HG02798 (cell line): ENCODE measurements around the gene IGSF23.
"Not testable (repeated sequence)": the region's sequence is repeated elsewhere in the genome, so short reads cannot be mapped to it uniquely, and the experiment has no call there.

ENCODE experiments used
- ATAC-seq: cut with Tn5 transposase; IDR thresholded peaks from one replicate; pipeline ENCODE4 v1.9.1; 2021; ENCODE audit warnings: mild to moderate bottlenecking; ENCODE audit not compliant: unreplicated experiment, poor library complexity

IGSF23 gene

GRCh38 chr19:44608391-44608821, 5.0 kb upstream of the IGSF23 start:
- ATAC-seq = no peak

DNA sequence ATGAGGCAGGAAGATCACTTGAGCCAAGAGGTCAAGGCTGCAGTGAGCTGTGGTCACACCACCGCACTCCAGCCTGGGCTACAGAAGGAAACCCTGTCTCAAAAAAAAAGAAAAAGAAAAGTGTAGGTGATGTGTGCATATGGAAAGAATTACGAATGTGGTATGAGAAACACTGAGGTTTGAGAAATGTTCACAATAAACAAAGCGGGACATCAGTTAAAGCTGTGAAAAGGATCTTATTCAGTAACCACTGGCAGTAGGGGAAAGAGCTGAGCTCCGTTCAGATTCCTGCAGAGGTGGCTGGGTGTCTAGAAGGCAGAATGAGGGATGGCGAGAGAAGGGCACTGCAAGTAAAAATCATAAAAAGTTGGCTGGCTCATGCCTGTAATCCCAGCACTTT, 4.1 kb upstream of the IGSF23 start:
- ATAC-seq = no peak

GRCh38 chr19:44610497-44610896, 2.9 kb upstream of the IGSF23 start:
- not testable (repeated sequence) for ATAC-seq

GRCh38 chr19:44611812-44612295, 1.5 kb upstream of the IGSF23 start:
- no peak for ATAC-seq

GRCh38 chr19:44614313-44614712, 950 bp downstream of the IGSF23 start:
- no peak for ATAC-seq

GRCh38 chr19:44615863-44616247, 2.5 kb downstream of the IGSF23 start:
- no peak for ATAC-seq

- no peak for ATAC-seq
Measured at GRCh38 chr19:44617110-44617880, 3.9 kb downstream of the IGSF23 start.

DNA sequence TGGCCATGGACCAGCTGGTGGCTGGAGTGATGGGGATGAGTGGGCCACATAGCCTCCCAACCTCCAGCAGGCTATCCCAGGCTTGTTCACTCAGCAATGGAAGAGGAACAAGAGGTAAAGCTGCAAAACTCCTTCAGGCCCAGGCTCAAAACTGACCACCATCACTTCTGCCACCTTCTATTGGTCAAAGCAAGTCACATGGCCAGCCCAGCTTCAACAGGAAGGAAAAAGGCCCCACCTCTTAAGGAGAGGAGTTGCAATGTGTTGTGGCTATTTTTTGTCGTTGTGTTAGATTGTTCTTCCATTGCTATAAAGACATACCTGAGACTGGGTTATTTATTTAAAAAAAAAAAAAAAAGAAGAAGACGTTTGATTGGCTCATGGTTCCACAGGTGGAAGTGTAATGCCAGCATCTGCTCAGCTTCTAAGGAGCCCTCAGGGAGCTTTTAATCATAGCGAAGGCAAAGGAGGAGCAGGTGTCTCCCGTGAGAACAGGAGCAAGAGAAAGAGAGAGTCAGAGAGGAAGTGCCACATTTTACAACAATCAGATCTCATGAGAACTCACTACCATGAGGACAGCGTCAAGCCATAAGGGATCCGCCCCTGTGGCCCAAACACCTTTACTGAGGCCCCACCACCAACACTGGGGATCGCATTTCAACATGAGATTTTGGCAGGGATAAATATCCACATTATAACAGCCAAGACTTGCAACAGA, 5.4 kb downstream of the IGSF23 start:
- ATAC-seq = no peak

DNA sequence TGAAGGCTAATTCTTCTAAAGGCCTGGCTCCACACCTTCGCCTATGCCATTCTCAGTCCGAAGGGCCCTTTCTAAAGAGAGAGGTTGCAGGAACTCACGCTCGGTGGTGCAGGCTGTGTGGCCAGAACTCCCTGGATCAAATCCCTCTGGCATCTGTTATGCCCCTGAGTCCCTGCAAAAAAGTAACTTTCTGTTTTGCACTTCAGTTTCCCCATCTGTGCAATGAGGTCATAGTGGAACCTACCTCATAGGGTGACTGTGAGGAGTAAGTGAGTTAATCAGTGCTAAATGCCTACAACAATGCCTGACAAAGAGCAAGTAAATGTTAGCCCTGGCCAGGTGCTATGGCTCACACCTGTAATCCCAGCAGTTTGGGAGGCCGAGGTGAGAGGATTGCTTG, 7.3 kb downstream of the IGSF23 start:
- ATAC-seq = no peak

GRCh38 chr19:44621367-44621766, 8.0 kb downstream of the IGSF23 start:
- ATAC-seq = no peak

DNA sequence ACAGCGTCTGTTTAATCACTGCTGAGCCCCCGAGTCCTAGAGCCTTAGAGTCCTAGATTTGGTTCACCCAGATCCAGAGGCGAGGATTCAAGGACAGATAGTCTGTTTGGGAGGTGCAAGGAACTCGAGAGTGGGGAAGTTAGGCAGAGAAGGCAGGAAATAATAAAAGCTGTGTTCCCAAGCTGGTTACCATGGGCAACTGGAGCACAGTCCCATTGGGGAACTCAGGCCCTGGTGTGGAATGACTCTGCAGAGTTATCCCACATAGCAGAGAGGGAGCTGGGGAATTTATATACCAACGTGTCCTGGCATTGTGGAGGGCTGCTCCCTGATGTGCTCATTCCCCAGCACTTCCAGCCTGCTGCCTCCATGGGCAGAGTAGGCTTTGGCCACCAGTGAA, 9.7 kb downstream of the IGSF23 start:
- ATAC-seq = no peak

DNA sequence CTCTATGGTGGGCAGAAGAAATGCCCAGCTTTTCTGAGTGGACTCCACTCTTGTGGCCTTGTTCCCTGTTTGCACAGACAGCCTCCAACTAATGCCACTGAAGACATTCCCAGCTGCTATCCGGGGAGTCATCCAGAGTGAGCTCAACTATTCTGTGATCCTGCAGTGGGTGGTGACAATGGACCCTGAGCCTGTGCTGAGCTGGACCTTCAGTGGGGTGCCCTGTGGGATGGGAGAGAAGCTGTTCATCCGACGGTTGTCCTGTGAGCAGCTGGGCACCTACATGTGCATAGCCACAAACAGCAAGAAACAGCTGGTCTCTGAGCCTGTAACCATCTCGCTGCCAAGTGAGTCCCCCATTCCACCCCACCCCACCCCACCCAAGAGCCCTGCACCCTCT, 10.3 kb downstream of the IGSF23 start:
- no peak for ATAC-seq

DNA sequence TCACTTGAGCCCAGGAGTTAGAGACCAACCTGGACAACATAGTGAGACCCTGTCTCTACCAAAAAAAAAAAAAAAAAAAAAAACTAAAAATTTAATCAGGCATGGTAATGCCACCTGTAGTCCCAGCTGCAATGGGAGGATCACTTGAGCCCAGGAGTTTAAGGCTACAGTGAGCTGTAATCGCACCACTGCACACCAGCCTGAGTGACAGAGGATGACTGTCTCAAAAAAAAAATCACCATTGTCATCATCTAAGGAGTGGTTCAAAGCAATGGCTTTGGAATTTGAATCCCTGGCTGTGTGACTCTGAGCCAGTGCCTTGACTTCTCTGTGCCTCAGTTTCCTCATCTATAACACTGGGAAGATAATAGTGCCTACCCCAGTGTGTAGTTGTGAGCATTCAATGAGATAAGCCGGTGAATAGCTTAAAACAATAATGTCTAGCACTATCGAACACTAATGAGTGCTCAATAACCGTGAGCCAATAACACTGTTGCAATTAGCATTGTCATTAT, 11.5 kb downstream of the IGSF23 start:
- ATAC-seq = no peak

- ATAC-seq = not testable (repeated sequence)
Measured at GRCh38 chr19:44625637-44626036, 12.3 kb downstream of the IGSF23 start.

- no peak for ATAC-seq
Measured at GRCh38 chr19:44626048-44626624, 12.8 kb downstream of the IGSF23 start.

GRCh38 chr19:44627631-44628030, 14.3 kb downstream of the IGSF23 start:
- ATAC-seq = no peak

- ATAC-seq = no peak
Measured at GRCh38 chr19:44628793-44629192, 15.4 kb downstream of the IGSF23 start.

DNA sequence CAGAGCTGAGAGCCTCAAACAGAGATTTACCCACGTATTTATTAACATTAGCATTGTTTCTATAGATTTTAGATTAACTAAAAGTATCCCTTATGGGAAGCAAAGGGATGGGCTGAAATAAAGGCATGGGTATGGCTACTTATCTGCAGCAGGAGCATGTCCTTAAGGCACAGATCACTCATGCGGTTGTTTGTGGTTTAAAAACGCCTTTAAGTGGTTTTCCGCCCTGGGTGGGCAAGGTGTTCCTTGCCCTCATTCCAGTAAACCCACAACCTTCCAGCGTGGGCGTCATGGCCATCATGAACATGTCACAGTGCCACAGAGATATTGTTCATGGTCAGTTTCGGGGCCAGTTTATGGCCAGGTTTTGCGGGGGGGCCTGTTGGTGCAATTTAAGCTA, 18.2 kb downstream of the IGSF23 start:
- not testable (repeated sequence) for ATAC-seq

DNA sequence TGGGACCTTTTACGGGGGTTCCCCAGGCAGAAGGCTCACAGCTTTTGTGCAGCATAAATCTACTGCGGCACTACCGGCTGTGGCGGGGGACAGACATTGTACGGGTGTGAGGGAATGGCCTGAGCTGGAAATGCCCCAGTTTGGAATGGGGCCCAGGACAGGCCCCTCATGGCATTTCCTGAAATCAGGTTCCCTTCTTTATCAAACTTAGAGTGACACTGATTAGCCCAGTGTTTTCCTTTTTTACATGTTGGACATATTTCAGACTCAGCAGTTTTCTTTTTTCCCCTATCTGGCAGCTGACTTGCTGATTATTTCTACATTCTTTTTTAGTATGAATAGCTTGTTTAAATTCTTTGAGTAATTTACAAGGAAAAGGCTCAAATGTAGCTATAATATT, 20.7 kb downstream of the IGSF23 start:
- ATAC-seq = not testable (repeated sequence)

DNA sequence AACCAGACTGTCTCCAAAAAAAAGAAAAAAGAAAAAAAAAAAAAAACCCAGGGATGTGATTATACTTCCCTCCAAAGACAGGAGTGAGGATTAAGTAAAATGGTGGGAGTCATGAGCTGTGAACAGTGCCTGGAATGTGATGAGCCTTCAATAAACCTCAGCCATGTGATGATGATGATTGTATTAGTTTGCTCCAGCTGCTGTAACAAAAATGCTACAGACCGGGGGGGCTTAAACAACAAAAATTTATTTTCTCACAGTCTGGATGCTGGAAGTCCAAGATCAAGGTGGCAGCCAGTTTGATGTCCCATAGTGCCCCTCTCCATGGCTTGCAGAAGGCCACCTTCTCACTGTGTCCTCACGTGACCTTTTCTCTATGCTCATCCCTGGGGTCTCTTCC, 21.4 kb downstream of the IGSF23 start:
- ATAC-seq = no peak
